Trophoblast cell (in vitro differentiated cells and primary cell): ENCODE data around the gene PRICKLE1.

Experiments used
- DNase-seq, 2 donors: peaks; one replicate each; pipeline ENCODE4 v3.0.0-alpha.2; 2016
- H2AFZ ChIP-seq: 2 replicates; pipeline ENCODE4 v1.6.1; 2013; ENCODE audit warnings: low read length, moderate library complexity, mild to moderate bottlenecking; ENCODE audit not compliant: insufficient read depth, poor library complexity
- H2AK5ac ChIP-seq: 2 replicates; pipeline ENCODE4 v1.6.1; 2013; ENCODE audit warnings: mild to moderate bottlenecking, low read length
- H2BK120ac ChIP-seq: 2 replicates; pipeline ENCODE4 v1.6.1; 2013; ENCODE audit warnings: low read length, mild to moderate bottlenecking, moderate library complexity; ENCODE audit not compliant: insufficient read depth, poor library complexity
- H2BK12ac ChIP-seq: 2 replicates; pipeline ENCODE4 v1.6.1; 2013; ENCODE audit warnings: mild to moderate bottlenecking, low read length, moderate library complexity
- H2BK5ac ChIP-seq: 2 replicates; pipeline ENCODE4 v1.6.1; 2013; ENCODE audit warnings: low read length, low read depth, moderate library complexity, mild to moderate bottlenecking; ENCODE audit not compliant: poor library complexity
- H3K14ac ChIP-seq: 2 replicates; pipeline ENCODE4 v1.6.1; 2013; ENCODE audit warnings: mild to moderate bottlenecking, low read length
- H3K18ac ChIP-seq: 2 replicates; pipeline ENCODE4 v1.6.1; 2013; ENCODE audit warnings: mild to moderate bottlenecking, low read length
- H3K23ac ChIP-seq: 2 replicates; pipeline ENCODE4 v1.6.1; 2013; ENCODE audit warnings: low read length
- H3K27ac ChIP-seq: 2 replicates; pipeline ENCODE4 v1.5.1; 2013; ENCODE audit warnings: low read depth, mild to moderate bottlenecking, inconsistent platforms, low read length, moderate library complexity
- H3K27me3 ChIP-seq: 2 replicates; pipeline ENCODE4 v1.6.1; 2013; ENCODE audit warnings: inconsistent platforms, mild to moderate bottlenecking, low read length, moderate library complexity; ENCODE audit not compliant: insufficient read depth
- H3K36me3 ChIP-seq, 2 experiments: 1 replicate in 1 of 2; 2 replicates in 1 of 2; pipeline ENCODE4 v1.6.1; 2013; ENCODE audit warnings: low read length in 2 of 2, mild to moderate bottlenecking in 2 of 2, moderate library complexity in 1 of 2; ENCODE audit not compliant: insufficient read depth in 2 of 2, control insufficient read depth in 1 of 2
- H3K4ac ChIP-seq: 2 replicates; pipeline ENCODE4 v1.6.1; 2013; ENCODE audit warnings: low read depth, mild to moderate bottlenecking, low read length, moderate library complexity
- H3K4me1 ChIP-seq, 2 experiments: 1 replicate in 1 of 2; 2 replicates in 1 of 2; pipeline ENCODE4 v1.6.1; 2013; ENCODE audit warnings: low read length in 2 of 2, mild to moderate bottlenecking in 2 of 2, moderate library complexity in 1 of 2; ENCODE audit not compliant: insufficient read depth in 2 of 2, control insufficient read depth in 1 of 2
- H3K4me2 ChIP-seq: 2 replicates; pipeline ENCODE4 v1.6.1; 2013; ENCODE audit warnings: inconsistent platforms, mild to moderate bottlenecking, low read length, moderate library complexity
- H3K4me3 ChIP-seq: 2 replicates; pipeline ENCODE4 v1.5.1; 2013; ENCODE audit warnings: mild to moderate bottlenecking, low read depth, low read length, inconsistent platforms
- H3K79me1 ChIP-seq: one replicate; pipeline ENCODE4 v1.6.1; 2013; ENCODE audit warnings: low read length
- H3K79me2 ChIP-seq: 2 replicates; pipeline ENCODE4 v1.6.1; 2013; ENCODE audit warnings: low read length, mild to moderate bottlenecking; ENCODE audit not compliant: control insufficient read depth, insufficient read depth, poor library complexity
- H3K9ac ChIP-seq: 2 replicates; pipeline ENCODE4 v1.6.1; 2013; ENCODE audit warnings: mild to moderate bottlenecking, low read length
- H3K9me3 ChIP-seq: 2 replicates; pipeline ENCODE4 v1.6.1; 2013; ENCODE audit warnings: low read depth, mild to moderate bottlenecking, control low read depth, inconsistent platforms, low read length; ENCODE audit not compliant: insufficient read depth
- H4K12ac ChIP-seq: 2 replicates; pipeline ENCODE4 v1.6.1; 2013; ENCODE audit warnings: low read depth, mild to moderate bottlenecking, low read length, moderate library complexity
- H4K8ac ChIP-seq: 2 replicates; pipeline ENCODE4 v1.6.1; 2013; ENCODE audit warnings: low read depth, mild to moderate bottlenecking, low read length, moderate library complexity
- H4K91ac ChIP-seq: one replicate; pipeline ENCODE4 v1.6.1; 2013; ENCODE audit warnings: low read depth, mild to moderate bottlenecking, low read length, moderate library complexity
- WGBS: extraction: QIAGEN DNeasy Blood & Tissue Kit; methylation state at CpG from one replicate; pipeline ENCODE4 v1.1.7; 2013; ENCODE audit warnings: missing lambda C conversion rate; ENCODE audit not compliant: insufficient read length, insufficient coverage; ENCODE audit errors: extremely low coverage; 5-methylcytosine and 5-hydroxymethylcytosine counted together

The PRICKLE1 gene

GRCh38 chr12:42459336-42459847 lies 130.2 kb downstream of the PRICKLE1 start:
- Histone ChIP-seq H2AK5ac (no peak overlapping the region), H4K12ac (no peak overlapping the region), H3K79me1 (no peaks in the 10 kb centered on the region), H4K91ac (no peak overlapping the region), H3K4me1 (no peaks in the 10 kb centered on the region), H3K9ac (no peak overlapping the region), H3K4ac (no peak overlapping the region), H2BK5ac (no peak overlapping the region), H3K27me3 (no peaks in the 10 kb centered on the region), H2BK120ac (no peak overlapping the region), H3K14ac (no peak overlapping the region), H3K4me3 (no peak overlapping the region), H3K18ac (no peak overlapping the region), H2AFZ (no peak overlapping the region), H3K4me2 (no peak overlapping the region), H3K79me2 (no peaks in the 10 kb centered on the region), H3K27ac (no peak overlapping the region), H3K36me3 (peaks cover 7 to 11% of the 10 kb centered on the region in 2 experiments), H2BK12ac (no peak overlapping the region), H4K8ac (no peak overlapping the region), H3K9me3 (no peaks in the 10 kb centered on the region), H3K23ac (no peak overlapping the region)
- DNase-seq, result no peak
- WGBS, result no CpG with 5 or more reads among the region's 12 CpGs

GRCh38 chr12:42458575-42458974 lies 131.0 kb downstream of the PRICKLE1 start:
- Histone ChIP-seq H3K27me3 (no peaks in the 10 kb centered on the region), H3K4me1 (no peaks in the 10 kb centered on the region), H2BK120ac (no peak overlapping the region), H3K4me3 (no peak overlapping the region), H3K18ac (no peak overlapping the region), H3K4me2 (no peak overlapping the region), H3K79me2 (no peaks in the 10 kb centered on the region), H3K36me3 (peaks cover 7 to 10% of the 10 kb centered on the region in 2 experiments), H4K8ac (no peak overlapping the region), H4K12ac (no peak overlapping the region), H3K9ac (no peak overlapping the region), H3K27ac (no peak overlapping the region), H3K23ac (no peak overlapping the region), H3K79me1 (no peaks in the 10 kb centered on the region), H4K91ac (no peak overlapping the region), H2BK12ac (no peak overlapping the region), H2BK5ac (no peak overlapping the region), H3K14ac (no peak overlapping the region), H2AK5ac (no peak overlapping the region), H3K4ac (no peak overlapping the region), H3K9me3 (no peaks in the 10 kb centered on the region), H2AFZ (no peak overlapping the region)
- no peak for DNase-seq
- WGBS, result no CpG with 5 or more reads among the region's 2 CpGs

GRCh38 chr12:42450248-42450647 lies 139.3 kb downstream of the PRICKLE1 start:
- no peaks in the 10 kb centered on the region for H3K79me1 ChIP-seq
- H4K91ac ChIP-seq, result no peak overlapping the region
- no peak overlapping the region for H3K14ac ChIP-seq
- H3K4me1 ChIP-seq, result no peaks in the 10 kb centered on the region
- no peak for DNase-seq
- H2AK5ac ChIP-seq, result no peak overlapping the region
- H3K4me2 ChIP-seq, result no peak overlapping the region
- no peaks in the 10 kb centered on the region for H3K27me3 ChIP-seq
- no peaks in the 10 kb centered on the region for H3K9me3 ChIP-seq
- no peak overlapping the region for H3K27ac ChIP-seq
- no peak overlapping the region for H2AFZ ChIP-seq
- no CpG with 5 or more reads among the region's 2 CpGs for WGBS
- no peak overlapping the region for H4K8ac ChIP-seq
- no peak overlapping the region for H3K9ac ChIP-seq
- H3K4me3 ChIP-seq, result no peak overlapping the region
- H2BK12ac ChIP-seq, result no peak overlapping the region
- H4K12ac ChIP-seq, result no peak overlapping the region
- H3K79me2 ChIP-seq, result no peaks in the 10 kb centered on the region
- no peak overlapping the region for H2BK120ac ChIP-seq
- no peak overlapping the region for H3K23ac ChIP-seq
- peaks cover 3 to 5% of the 10 kb centered on the region in 2 experiments for H3K36me3 ChIP-seq
- no peak overlapping the region for H3K4ac ChIP-seq
- no peak overlapping the region for H3K18ac ChIP-seq
- H2BK5ac ChIP-seq, result no peak overlapping the region

GRCh38 chr12:42448841-42449240 lies 140.7 kb downstream of the PRICKLE1 start:
- Histone ChIP-seq H2AK5ac (no peak overlapping the region), H2BK120ac (no peak overlapping the region), H3K4me2 (no peak overlapping the region), H3K79me1 (no peaks in the 10 kb centered on the region), H3K4me1 (no peaks in the 10 kb centered on the region), H3K9ac (no peak overlapping the region), H3K4me3 (no peak overlapping the region), H3K14ac (no peak overlapping the region), H2AFZ (no peak overlapping the region), H4K8ac (no peak overlapping the region), H2BK5ac (no peak overlapping the region), H3K18ac (no peak overlapping the region), H4K91ac (no peak overlapping the region), H3K23ac (no peak overlapping the region), H3K4ac (no peak overlapping the region), H3K36me3 (peaks cover 3 to 5% of the 10 kb centered on the region in 2 experiments), H3K27me3 (no peaks in the 10 kb centered on the region), H3K79me2 (no peaks in the 10 kb centered on the region), H3K27ac (no peak overlapping the region), H4K12ac (no peak overlapping the region), H3K9me3 (no peaks in the 10 kb centered on the region), H2BK12ac (no peak overlapping the region)
- DNase-seq, result no peak
- WGBS, result no CpG with 5 or more reads among the region's 9 CpGs
